ENCODE measurements around the gene PI4KA.

- TF ChIP-seq CTCF (conservative IDR thresholded peaks at IDR 0.05; ENCODE audit: low read length) (no peak), EZH2phosphoT487 (IDR thresholded peaks at IDR 0.05; ENCODE audit: borderline replicate concordance, low read depth, low read length) (no peak)
Observed at GRCh38 chr22:20811171-20811570, 47.4 kb downstream of the PI4KA start.

All from OCI-LY7 (cell line).